Stimulated activated CD4-positive, alpha-beta T cell treated with anti-CD3 and anti-CD28 coated beads, Interleukin-15, amount 100 ng/mL, for 24 hours (primary cell): Measurements from ENCODE around the gene PGLYRP4.
"Not testable (repeated sequence)": the region's sequence is repeated elsewhere in the genome, so short reads cannot be mapped to it uniquely, and the experiment has no call there.

Experiments used
- DNase-seq: peaks from one replicate; pipeline ENCODE4 v3.0.0-alpha.2; 2020

Gene PGLYRP4

GRCh38 chr1:153336650-153337049 is 12.0 kb downstream of the PGLYRP4 start:
- no peak for DNase-seq

GRCh38 chr1:153333902-153334301 is 14.7 kb downstream of the PGLYRP4 start:
- DNase-seq, result no peak

GRCh38 chr1:153324912-153325311 is 23.7 kb downstream of the PGLYRP4 start:
- no peak for DNase-seq

GRCh38 chr1:153322568-153322967 is 26.1 kb downstream of the PGLYRP4 start:
- DNase-seq, result no peak

- DNase-seq, result not testable (repeated sequence)
Observed at GRCh38 chr1:153318145-153318544, 30.5 kb downstream of the PGLYRP4 start.

GRCh38 chr1:153316013-153316412 is 32.6 kb downstream of the PGLYRP4 start:
- DNase-seq, result not testable (repeated sequence)

GRCh38 chr1:153314388-153314787 is 34.3 kb downstream of the PGLYRP4 start:
- not testable (repeated sequence) for DNase-seq

GRCh38 chr1:153313288-153313687 is 35.4 kb downstream of the PGLYRP4 start:
- DNase-seq, result no peak

GRCh38 chr1:153312570-153313186 is 36.0 kb downstream of the PGLYRP4 start, which contains the start of gene PGLYRP3:
TSS of gene PGLYRP3 (minus strand) at chr1:153312952. CDS start at chr1:153310665, 2,287 bp downstream.
- no peak for DNase-seq

GRCh38 chr1:153310526-153310925 is 38.1 kb downstream of the PGLYRP4 start:
- DNase-seq, result no peak

- no peak for DNase-seq
Observed at GRCh38 chr1:153309441-153309840, 39.2 kb downstream of the PGLYRP4 start.

- no peak for DNase-seq
Observed at GRCh38 chr1:153308540-153308939, 40.1 kb downstream of the PGLYRP4 start.

GRCh38 chr1:153307221-153307600 is 41.4 kb downstream of the PGLYRP4 start:
- no peak for DNase-seq

- DNase-seq, result no peak
Observed at GRCh38 chr1:153306303-153307220, 42.1 kb downstream of the PGLYRP4 start.

- DNase-seq, result no peak
Observed at GRCh38 chr1:153305682-153306081, 43.0 kb downstream of the PGLYRP4 start.

GRCh38 chr1:153302308-153302707 is 46.3 kb downstream of the PGLYRP4 start:
- no peak for DNase-seq

- DNase-seq, result peak; percentile 10
Observed at GRCh38 chr1:153293851-153294250, 54.8 kb downstream of the PGLYRP4 start.

- DNase-seq, result no peak
Observed at GRCh38 chr1:153293480-153293775, 55.2 kb downstream of the PGLYRP4 start.

- no peak for DNase-seq
Observed at GRCh38 chr1:153292740-153293479, 55.7 kb downstream of the PGLYRP4 start.

- DNase-seq, result no peak
Observed at GRCh38 chr1:153292185-153292584, 56.5 kb downstream of the PGLYRP4 start.

- DNase-seq, result peak; percentile 6
Observed at GRCh38 chr1:153291514-153291913, 57.1 kb downstream of the PGLYRP4 start.

GRCh38 chr1:153288634-153289275 is 59.9 kb downstream of the PGLYRP4 start:
- DNase-seq, result peak; percentile 40
